Measurements from ENCODE around the gene WNT5B. TPM values are rescaled to one million over a fixed set of nuclear protein-coding genes. Genes with fewer than 3 reads are reported as not detected.

The WNT5B gene
- total and polyA plus RNA-seq, 8 donors, result 0.72 to 2.8 (median 0.86) TPM

DNA sequence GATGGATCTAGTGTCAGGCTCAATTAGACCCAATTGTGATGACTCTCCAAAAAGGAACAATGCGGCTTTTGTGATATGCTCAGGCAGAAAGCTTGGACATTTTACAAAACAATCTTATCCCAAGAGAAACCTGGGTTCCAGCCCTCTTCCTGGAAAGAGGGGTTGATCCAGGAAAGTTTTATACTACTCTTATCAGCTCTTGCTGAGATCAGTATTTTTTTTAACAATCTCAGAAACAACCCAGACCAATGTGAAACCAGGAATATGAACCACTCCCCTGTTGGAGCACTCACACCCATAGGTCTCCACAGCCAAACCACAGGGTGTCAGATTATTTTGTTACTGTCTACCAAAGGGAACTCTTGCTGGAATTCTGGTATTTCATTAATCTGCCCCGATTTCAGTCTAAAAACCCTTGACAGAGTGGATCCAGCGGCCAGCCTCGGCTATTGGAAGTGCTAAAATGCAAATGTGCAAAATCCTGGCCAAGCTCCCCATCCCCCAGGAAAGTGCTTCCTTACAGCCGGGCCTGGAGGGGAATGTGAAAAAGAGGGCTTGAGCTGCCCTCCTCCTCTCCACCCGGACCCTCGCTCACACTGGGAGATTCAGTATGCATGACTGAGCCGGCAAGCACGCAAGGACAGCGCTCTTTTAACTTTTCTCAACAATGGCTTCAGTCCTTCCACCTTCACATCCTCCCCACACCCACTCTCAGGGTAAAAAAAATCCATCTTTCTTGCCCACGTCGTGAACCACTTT is 38.6 kb upstream of the WNT5B start:
- peaks cover 16 to 36% (median 29%) of the 10 kb centered on the region in 3 donors for H3K4me1 ChIP-seq
- intact Hi-C loops (cut with DNase I), result no loop called here
- FAIRE-seq, result no peak

DNA sequence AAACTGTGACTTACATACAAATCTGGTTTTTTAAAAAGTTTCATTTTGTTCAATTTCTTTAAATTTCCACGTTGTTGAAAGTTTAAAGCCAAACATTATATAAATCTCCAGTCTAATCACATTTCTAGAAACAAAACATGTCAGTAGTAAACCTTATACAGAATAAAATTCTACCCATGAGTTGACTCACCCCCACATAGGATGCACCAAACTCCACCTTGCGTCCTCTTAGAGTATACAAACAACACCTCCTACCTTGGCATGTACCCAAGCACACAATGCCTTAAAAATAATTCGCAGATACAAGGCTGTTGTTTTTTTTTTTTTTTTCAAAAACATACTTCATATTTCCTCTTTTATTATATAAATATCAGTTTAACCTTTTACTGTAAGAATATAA is 38.0 kb upstream of the WNT5B start:
- Histone ChIP-seq H3K4me3 (peak overlapping the region in 1 of 4 donors; percentile 81), H3K27ac (peak overlapping the region in 2 of 4 donors; percentile 59 to 73), H3K4me1 (peaks cover 16 to 36% (median 29%) of the 10 kb centered on the region in 3 donors), H3K27me3 (no peaks in the 10 kb centered on the region), H3K9me3 (no peaks in the 10 kb centered on the region), H3K36me3 (no peaks in the 10 kb centered on the region)
- FAIRE-seq (no peak), DNase-seq (no peak), ATAC-seq (no peak)
- WGBS, 2 donors, result 9 to 13% methylated on average over 3 of the region's 3 CpGs
- intact Hi-C loops (cut with DNase I), result no loop called here
- TF ChIP-seq, protein P1, sequence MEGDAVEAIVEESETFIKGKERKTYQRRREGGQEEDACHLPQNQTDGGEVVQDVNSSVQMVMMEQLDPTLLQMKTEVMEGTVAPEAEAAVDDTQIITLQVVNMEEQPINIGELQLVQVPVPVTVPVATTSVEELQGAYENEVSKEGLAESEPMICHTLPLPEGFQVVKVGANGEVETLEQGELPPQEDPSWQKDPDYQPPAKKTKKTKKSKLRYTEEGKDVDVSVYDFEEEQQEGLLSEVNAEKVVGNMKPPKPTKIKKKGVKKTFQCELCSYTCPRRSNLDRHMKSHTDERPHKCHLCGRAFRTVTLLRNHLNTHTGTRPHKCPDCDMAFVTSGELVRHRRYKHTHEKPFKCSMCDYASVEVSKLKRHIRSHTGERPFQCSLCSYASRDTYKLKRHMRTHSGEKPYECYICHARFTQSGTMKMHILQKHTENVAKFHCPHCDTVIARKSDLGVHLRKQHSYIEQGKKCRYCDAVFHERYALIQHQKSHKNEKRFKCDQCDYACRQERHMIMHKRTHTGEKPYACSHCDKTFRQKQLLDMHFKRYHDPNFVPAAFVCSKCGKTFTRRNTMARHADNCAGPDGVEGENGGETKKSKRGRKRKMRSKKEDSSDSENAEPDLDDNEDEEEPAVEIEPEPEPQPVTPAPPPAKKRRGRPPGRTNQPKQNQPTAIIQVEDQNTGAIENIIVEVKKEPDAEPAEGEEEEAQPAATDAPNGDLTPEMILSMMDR (IDR thresholded peaks at IDR 0.05), result no peak

More for the DNA sequence above, 38.6 kb upstream of the WNT5B start:
- peak overlapping the region in 2 of 4 donors; percentile 6 to 81 for H3K4me3 ChIP-seq
- H3K27ac ChIP-seq, result peak overlapping the region in 2 of 4 donors; percentile 59 to 73
- H3K36me3 ChIP-seq, result no peaks in the 10 kb centered on the region
- H3K9me3 ChIP-seq, result no peaks in the 10 kb centered on the region
- peak in 2 of 4 donors; percentile 16 to 20 for ATAC-seq
- WGBS, 2 donors, result 33 to 36% methylated on average over 12 of the region's 12 CpGs
- H3K27me3 ChIP-seq, result no peaks in the 10 kb centered on the region
- no peak for DNase-seq
- TF ChIP-seq, protein P1 (IDR thresholded peaks at IDR 0.05), result no peak

- H3K9me3 ChIP-seq, result no peaks in the 10 kb centered on the region
- intact Hi-C loops (cut with DNase I), result no loop called here
- no peak for ATAC-seq
- no peak for FAIRE-seq
- H3K4me1 ChIP-seq, result peaks cover 16 to 36% (median 29%) of the 10 kb centered on the region in 3 donors
- H3K4me3 ChIP-seq, result peak overlapping the region in 2 of 4 donors; percentile 67 to 81
- TF ChIP-seq, protein P1 (IDR thresholded peaks at IDR 0.05), result no peak
- no peaks in the 10 kb centered on the region for H3K27me3 ChIP-seq
- DNase-seq, result no peak
- no peaks in the 10 kb centered on the region for H3K36me3 ChIP-seq
- 9 to 15% methylated on average over 4 of the region's 4 CpGs for WGBS, 2 donors
- no peak overlapping the region for H3K27ac ChIP-seq
Measured at GRCh38 chr12:1591543-1591942, 37.5 kb upstream of the WNT5B start.

DNA sequence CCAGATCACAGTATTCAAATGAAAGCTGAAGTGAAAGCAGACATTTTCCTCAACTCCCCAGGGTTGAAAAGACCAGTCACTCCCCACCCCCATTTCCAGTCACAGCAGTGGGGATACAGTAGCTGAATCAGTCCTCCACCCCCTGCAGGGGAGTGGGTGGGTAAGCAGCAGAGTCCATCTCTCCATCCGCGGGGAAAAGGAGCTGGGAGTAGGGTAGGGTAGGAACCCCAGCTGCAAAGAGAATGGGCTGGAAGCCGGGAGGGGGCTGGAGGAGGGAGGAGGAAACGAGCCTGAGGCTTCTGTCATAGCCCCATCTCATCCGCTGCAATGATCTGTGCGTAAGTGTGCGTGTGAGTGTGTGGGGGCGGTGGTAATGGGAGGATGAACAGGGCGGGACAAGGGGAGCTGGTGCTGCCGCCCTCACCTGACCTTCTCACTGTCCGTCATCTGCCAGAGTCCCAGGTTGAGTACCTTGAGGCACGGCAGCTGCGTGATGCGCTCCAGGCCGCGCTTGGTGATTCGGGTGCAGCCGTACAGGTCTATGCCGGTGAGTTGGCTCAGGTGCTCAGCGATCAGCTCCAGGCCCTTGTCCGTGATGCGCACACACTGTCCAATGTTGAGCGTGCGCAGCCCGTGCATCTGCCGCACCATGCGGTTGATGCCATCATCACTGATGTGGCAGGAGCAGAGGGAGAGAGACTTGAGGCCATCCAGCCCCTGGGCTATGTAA is 36.4 kb upstream of the WNT5B start:
- intact Hi-C loops (cut with DNase I), result no loop called here
- H3K4me1 ChIP-seq, result peaks cover 16 to 36% (median 29%) of the 10 kb centered on the region in 3 donors

More for the DNA sequence above, 36.4 kb upstream of the WNT5B start:
- 5 to 7% methylated on average over 26 to 27 of the region's 27 CpGs for WGBS, 2 donors
- Histone ChIP-seq H3K27ac (peak overlapping the region in 1 of 4 donors; percentile 96), H3K4me3 (peak overlapping the region; percentile 67 to 81 (median 74)), H3K27me3 (no peaks in the 10 kb centered on the region), H3K9me3 (no peaks in the 10 kb centered on the region), H3K36me3 (no peaks in the 10 kb centered on the region)
- TF ChIP-seq, protein P1 (IDR thresholded peaks at IDR 0.05), result no peak
- ATAC-seq, result peak in 3 of 4 donors; percentile 1 to 9 (median 1)
- DNase-seq, result peak in 4 of 6 donors; percentile 28 to 77 (median 40)
- no peak for FAIRE-seq
